ENCODE measurements around the gene MESP1.

GRCh38 chr15:89765694-89766093 lies 14.6 kb upstream of the MESP1 start:
- TF ChIP-seq CTCF (conservative IDR thresholded peaks at IDR 0.05; ENCODE audit: low read length), result no peak
- no peak for TF ChIP-seq EZH2phosphoT487 (IDR thresholded peaks at IDR 0.05; ENCODE audit: borderline replicate concordance)
